ENCODE data around the gene GRIN2C. TPM values are rescaled to one million over a fixed set of nuclear protein-coding genes. Genes with fewer than 3 reads are reported as not detected.

GRIN2C gene
- total and polyA plus RNA-seq, 4 donors: 0.01 to 0.03 (median 0.02) TPM; not detected in 1

DNA sequence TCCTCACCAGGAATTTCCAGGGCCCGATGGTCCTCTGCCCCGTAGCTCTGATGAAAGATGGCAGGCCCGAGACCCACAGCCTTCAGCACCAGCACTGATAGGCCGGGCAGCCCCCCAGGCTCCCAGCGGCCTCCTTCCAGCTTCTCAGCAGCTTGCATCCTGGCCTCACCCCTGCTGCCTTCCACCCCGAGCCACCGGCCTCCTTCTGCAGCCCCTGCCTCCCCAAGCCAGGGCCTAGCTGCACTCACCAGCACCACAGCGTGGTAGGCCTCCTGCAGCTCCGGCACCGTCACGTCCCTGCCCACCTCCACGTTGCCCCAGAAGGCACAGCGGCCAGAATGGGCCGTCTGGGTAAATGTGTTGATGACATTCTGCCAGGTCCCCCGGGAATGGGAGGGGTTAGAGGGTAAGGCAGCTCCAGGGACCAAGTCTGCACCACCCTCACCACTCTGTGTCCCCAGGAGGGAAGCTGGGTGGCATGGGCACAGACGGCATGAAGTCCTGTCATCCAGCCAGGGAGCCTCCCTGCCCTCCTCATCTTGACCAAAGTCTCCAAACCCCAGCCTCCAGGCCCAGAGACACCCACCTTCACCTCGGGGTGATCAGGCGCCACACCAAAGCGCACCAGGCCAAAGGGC is 6.6 kb upstream of the GRIN2C start:
- WGBS, 2 donors: 85 to 87% methylated on average over 19 of the region's 19 CpGs
- no peak for ATAC-seq (ENCODE audit: insufficient read depth, low FRiP score)
- peaks cover 0 to 8% (median 4%) of the 10 kb centered on the region in 3 donors for H3K27me3 ChIP-seq (ENCODE audit: control insufficient read depth in 3 of 3, insufficient read depth in 3 of 3, low read length in 2 of 3)
- H3K4me1 ChIP-seq (ENCODE audit: control insufficient read depth in 5 of 5, insufficient read depth in 5 of 5, low read length in 5 of 5): peaks cover 0 to 5% (median 1%) of the 10 kb centered on the region in 5 donors
- no peak for DNase-seq
- H3K4me3 ChIP-seq: no peak overlapping the region
- no peak overlapping the region for H3K9ac ChIP-seq (ENCODE audit: insufficient read depth in 1 of 2, low read length in 2 of 2)
- peaks cover 0 to 2% (median 0%) of the 10 kb centered on the region in 4 donors for H3K9me3 ChIP-seq (ENCODE audit: control insufficient read depth in 4 of 4, insufficient read depth in 3 of 4, low read length in 3 of 4)
- TF ChIP-seq, protein P1, sequence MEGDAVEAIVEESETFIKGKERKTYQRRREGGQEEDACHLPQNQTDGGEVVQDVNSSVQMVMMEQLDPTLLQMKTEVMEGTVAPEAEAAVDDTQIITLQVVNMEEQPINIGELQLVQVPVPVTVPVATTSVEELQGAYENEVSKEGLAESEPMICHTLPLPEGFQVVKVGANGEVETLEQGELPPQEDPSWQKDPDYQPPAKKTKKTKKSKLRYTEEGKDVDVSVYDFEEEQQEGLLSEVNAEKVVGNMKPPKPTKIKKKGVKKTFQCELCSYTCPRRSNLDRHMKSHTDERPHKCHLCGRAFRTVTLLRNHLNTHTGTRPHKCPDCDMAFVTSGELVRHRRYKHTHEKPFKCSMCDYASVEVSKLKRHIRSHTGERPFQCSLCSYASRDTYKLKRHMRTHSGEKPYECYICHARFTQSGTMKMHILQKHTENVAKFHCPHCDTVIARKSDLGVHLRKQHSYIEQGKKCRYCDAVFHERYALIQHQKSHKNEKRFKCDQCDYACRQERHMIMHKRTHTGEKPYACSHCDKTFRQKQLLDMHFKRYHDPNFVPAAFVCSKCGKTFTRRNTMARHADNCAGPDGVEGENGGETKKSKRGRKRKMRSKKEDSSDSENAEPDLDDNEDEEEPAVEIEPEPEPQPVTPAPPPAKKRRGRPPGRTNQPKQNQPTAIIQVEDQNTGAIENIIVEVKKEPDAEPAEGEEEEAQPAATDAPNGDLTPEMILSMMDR (IDR thresholded peaks at IDR 0.05; ENCODE audit: control extremely low read depth, extremely low read depth): no peak
- no peak overlapping the region for H3K27ac ChIP-seq (ENCODE audit: low read depth in 1 of 2, low read length in 1 of 2)
- H3K36me3 ChIP-seq (ENCODE audit: control insufficient read depth in 4 of 4, insufficient read depth in 4 of 4, low read length in 4 of 4): peaks cover 0 to 2% (median 0%) of the 10 kb centered on the region in 4 donors

DNA sequence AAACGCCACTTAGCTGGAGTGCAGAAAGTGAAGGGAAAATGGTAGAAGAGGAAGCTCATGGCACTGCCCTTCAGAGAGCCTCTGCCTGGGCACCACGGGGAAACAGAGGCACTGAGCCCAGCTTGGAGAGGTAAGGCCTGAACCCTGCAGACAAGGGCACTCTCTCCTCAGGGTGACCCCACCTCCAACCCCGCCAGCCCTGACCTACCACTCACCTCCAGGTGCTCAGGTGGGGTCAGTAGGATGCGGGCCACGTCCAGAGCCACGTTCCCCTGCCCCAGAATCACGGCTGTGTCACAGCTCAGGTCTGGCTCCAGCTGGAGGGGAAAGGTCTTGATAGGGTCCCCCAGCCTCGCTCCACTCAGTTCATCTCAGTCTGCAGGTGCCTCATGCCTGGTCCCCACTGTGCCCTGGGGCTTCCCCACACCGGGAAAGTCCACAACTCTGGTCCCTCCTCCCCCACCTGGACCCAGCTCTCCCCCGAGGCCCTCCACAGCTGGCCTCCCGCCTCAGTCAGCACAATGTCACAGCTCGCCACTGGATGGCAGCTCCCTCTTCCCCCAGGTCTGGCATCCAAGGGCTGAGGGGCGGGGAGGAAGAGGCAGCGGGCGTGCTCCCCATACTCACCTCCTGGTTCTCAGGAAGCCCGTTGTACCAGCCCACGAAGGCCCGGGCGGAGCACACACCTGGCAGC is 6.0 kb upstream of the GRIN2C start:
- Histone ChIP-seq H3K27ac (ENCODE audit: low read depth in 1 of 2, low read length in 1 of 2) (no peak overlapping the region), H3K4me3 (no peak overlapping the region), H3K36me3 (ENCODE audit: control insufficient read depth in 4 of 4, insufficient read depth in 4 of 4, low read length in 4 of 4) (peaks cover 0 to 2% (median 0%) of the 10 kb centered on the region in 4 donors), H3K27me3 (ENCODE audit: control insufficient read depth in 3 of 3, insufficient read depth in 3 of 3, low read length in 2 of 3) (peaks cover 0 to 14% (median 5%) of the 10 kb centered on the region in 3 donors), H3K4me1 (ENCODE audit: control insufficient read depth in 5 of 5, insufficient read depth in 5 of 5, low read length in 5 of 5) (peaks cover 0 to 12% (median 3%) of the 10 kb centered on the region in 5 donors), H3K9ac (ENCODE audit: insufficient read depth in 1 of 2, low read length in 2 of 2) (no peak overlapping the region), H3K9me3 (ENCODE audit: control insufficient read depth in 4 of 4, insufficient read depth in 3 of 4, low read length in 3 of 4) (peaks cover 0 to 2% (median 0%) of the 10 kb centered on the region in 4 donors)
- no peak for ATAC-seq (ENCODE audit: insufficient read depth, low FRiP score)
- TF ChIP-seq, protein P1 (IDR thresholded peaks at IDR 0.05; ENCODE audit: control extremely low read depth, extremely low read depth): no peak
- no peak for DNase-seq
- 85 to 86% methylated on average over 19 of the region's 19 CpGs for WGBS, 2 donors

- H3K36me3 ChIP-seq (ENCODE audit: control insufficient read depth in 4 of 4, insufficient read depth in 4 of 4, low read length in 4 of 4): peaks cover 0 to 2% (median 0%) of the 10 kb centered on the region in 4 donors
- 25 to 28% methylated on average over 11 of the region's 11 CpGs for WGBS, 2 donors
- no peak overlapping the region for H3K9ac ChIP-seq (ENCODE audit: insufficient read depth in 1 of 2, low read length in 2 of 2)
- H3K9me3 ChIP-seq (ENCODE audit: control insufficient read depth in 4 of 4, insufficient read depth in 3 of 4, low read length in 3 of 4): peaks cover 0 to 2% (median 0%) of the 10 kb centered on the region in 4 donors
- peaks cover 0 to 12% (median 3%) of the 10 kb centered on the region in 5 donors for H3K4me1 ChIP-seq (ENCODE audit: control insufficient read depth in 5 of 5, insufficient read depth in 5 of 5, low read length in 5 of 5)
- TF ChIP-seq, protein P1 (IDR thresholded peaks at IDR 0.05; ENCODE audit: control extremely low read depth, extremely low read depth): peak; percentile 98
- peak; percentile 75 to 79 (median 76) for DNase-seq
- H3K27me3 ChIP-seq (ENCODE audit: control insufficient read depth in 3 of 3, insufficient read depth in 3 of 3, low read length in 2 of 3): peaks cover 3 to 20% (median 8%) of the 10 kb centered on the region in 3 donors
- no peak overlapping the region for H3K4me3 ChIP-seq
- ATAC-seq (ENCODE audit: insufficient read depth, low FRiP score): peak; percentile 69
- H3K27ac ChIP-seq (ENCODE audit: low read depth in 1 of 2, low read length in 1 of 2): no peak overlapping the region
Measured at GRCh38 chr17:74864866-74865395, 5.2 kb upstream of the GRIN2C start.
